Breast epithelium (tissue), 4 donors: ENCODE measurements around the gene FANCD2. TPM values are rescaled to one million over a fixed set of nuclear protein-coding genes. Genes with fewer than 3 reads are reported as not detected.

ENCODE experiments used
- DNase-seq, 2 donors: peaks; one replicate each; pipeline ENCODE4 v3.0.0-alpha.2; 2019; ENCODE audit warnings: low spot score in 2 of 2
- H3K27ac ChIP-seq, 2 donors: fragments of 200-600 bp; sonication (generic) in 1 of 2; one replicate each; pipeline ENCODE4 v1.5.1; 2016 to 2019; ENCODE audit warnings: mild to moderate bottlenecking in 1 of 2
- H3K27me3 ChIP-seq, 2 donors: fragments of 200-600 bp; sonication (generic) in 1 of 2; one replicate each; pipeline versions ENCODE4 v1.5.1 to v1.6.0; 2017 to 2019; ENCODE audit warnings: control low read depth in 1 of 2, mild to moderate bottlenecking in 1 of 2
- H3K36me3 ChIP-seq: fragments of 200-600 bp; one replicate; pipeline ENCODE4 v1.5.1; 2019
- H3K4me1 ChIP-seq, 2 donors: fragments of 200-600 bp; sonication (generic); one replicate each; pipeline ENCODE4 v1.5.1; 2016 to 2019; ENCODE audit warnings: control low read depth in 1 of 2
- H3K4me3 ChIP-seq, 3 donors: fragments of 200-600 bp; sonication (generic); 1 replicate in 2 of 3; 2 replicates in 1 of 3; pipeline ENCODE4 v1.5.1; 2016 to 2019; ENCODE audit warnings: mild to moderate bottlenecking in 3 of 3, moderate library complexity in 2 of 3
- H3K9me3 ChIP-seq, 2 donors: fragments of 200-600 bp; sonication (generic) in 1 of 2; one replicate each; pipeline ENCODE4 v1.5.1; 2016 to 2019; ENCODE audit warnings: control low read depth in 1 of 2
- CTCF ChIP-seq, 3 donors: fragments of 450-650 bp; IDR thresholded peaks; one replicate each; pipeline ENCODE4 v1.5.1; 2016 to 2017; ENCODE audit warnings: antibody characterized with exemption in 3 of 3, mild to moderate bottlenecking in 3 of 3, moderate library complexity in 3 of 3
- POLR2A ChIP-seq: fragments of 450-650 bp; IDR thresholded peaks from one replicate; pipeline ENCODE4 v1.6.1; 2016; ENCODE audit warnings: antibody characterized with exemption, mild to moderate bottlenecking, moderate library complexity
- POLR2AphosphoS5 ChIP-seq, 3 donors: sonication (generic); formaldehyde crosslinking; IDR thresholded peaks; one replicate each; pipeline ENCODE4 v1.6.1; 2017; ENCODE audit warnings: antibody characterized with exemption in 3 of 3
- intact Hi-C: fragments of 100-400 bp; cut with DNase I; formaldehyde crosslinking; loops from one replicate; pipeline ENCODE4 v1.15.1; 2023; ENCODE audit warnings: low total_unique reads
- total RNA-seq, 3 donors: library from RNA; depleted of rRNA; stranded (reverse); fragments of >200 nt; gene quantifications; one replicate each; pipeline ENCODE4 v1.1.0, GENCODE V29; 2016

Gene FANCD2
- total RNA-seq, 3 donors from 2014 or later = 3.7 to 12.9 (median 6.2) TPM

GRCh38 chr3:10140996-10141546, 114.8 kb downstream of the FANCD2 start:
- intact Hi-C loops = no loop called here
- DNase-seq = no peak

GRCh38 chr3:10142707-10143560, 116.7 kb downstream of the FANCD2 start:
- H3K4me1 ChIP-seq = peaks cover 4% of the 10 kb centered on the region in 2 donors
- intact Hi-C loops = no loop called here
- DNase-seq = no peak
- H3K27ac ChIP-seq = peak overlapping the region in 1 of 2 donors; percentile 94
- H3K4me3 ChIP-seq = peak overlapping the region; percentile 64 to 93 (median 83)
- H3K9me3 ChIP-seq = no peaks in the 10 kb centered on the region
- TF ChIP-seq CTCF (IDR thresholded peaks at IDR 0.05) (no peak), POLR2A (no peak), POLR2AphosphoS5 (IDR thresholded peaks at IDR 0.05) (no peak)
- H3K27me3 ChIP-seq = no peaks in the 10 kb centered on the region
- H3K36me3 ChIP-seq = no peaks in the 10 kb centered on the region

More at GRCh38 chr3:10140996-10141546, 114.8 kb downstream of the FANCD2 start:
- H3K4me1 ChIP-seq = peaks cover 4% of the 10 kb centered on the region in 2 donors
- H3K4me3 ChIP-seq = peak overlapping the region; percentile 64 to 93 (median 83)
- H3K27ac ChIP-seq = peak overlapping the region in 1 of 2 donors; percentile 87
- TF ChIP-seq POLR2AphosphoS5 (IDR thresholded peaks at IDR 0.05) = no peak
- no peak for TF ChIP-seq POLR2A
- TF ChIP-seq CTCF (IDR thresholded peaks at IDR 0.05) = no peak
- H3K27me3 ChIP-seq = no peaks in the 10 kb centered on the region
- no peaks in the 10 kb centered on the region for H3K36me3 ChIP-seq
- no peaks in the 10 kb centered on the region for H3K9me3 ChIP-seq

- Histone ChIP-seq H3K36me3 (peaks cover 6% of the 10 kb centered on the region), H3K9me3 (no peaks in the 10 kb centered on the region), H3K27ac (no peak overlapping the region), H3K4me1 (peaks cover 4% of the 10 kb centered on the region in 2 donors), H3K4me3 (no peak overlapping the region), H3K27me3 (no peaks in the 10 kb centered on the region)
- no peak for TF ChIP-seq CTCF (IDR thresholded peaks at IDR 0.05)
- TF ChIP-seq POLR2A = no peak
- TF ChIP-seq POLR2AphosphoS5 (IDR thresholded peaks at IDR 0.05) = no peak
- intact Hi-C loops = no loop called here
- DNase-seq = no peak
Measured at GRCh38 chr3:10145685-10146084, 119.4 kb downstream of the FANCD2 start.

GRCh38 chr3:10149226-10149625, 123.0 kb downstream of the FANCD2 start:
- no peak for DNase-seq
- TF ChIP-seq CTCF (IDR thresholded peaks at IDR 0.05) (no peak), POLR2AphosphoS5 (IDR thresholded peaks at IDR 0.05) (no peak), POLR2A (no peak)
- Histone ChIP-seq H3K4me1 (no peaks in the 10 kb centered on the region), H3K9me3 (no peaks in the 10 kb centered on the region), H3K36me3 (peaks cover 6% of the 10 kb centered on the region), H3K27ac (no peak overlapping the region), H3K27me3 (no peaks in the 10 kb centered on the region), H3K4me3 (no peak overlapping the region)
- intact Hi-C loops = no loop called here

GRCh38 chr3:10150987-10151386, 124.8 kb downstream of the FANCD2 start:
- no peak for DNase-seq
- TF ChIP-seq CTCF (IDR thresholded peaks at IDR 0.05) (no peak), POLR2AphosphoS5 (IDR thresholded peaks at IDR 0.05) (no peak), POLR2A (no peak)
- H3K4me3 ChIP-seq = no peak overlapping the region
- H3K4me1 ChIP-seq = no peaks in the 10 kb centered on the region
- peaks cover 6% of the 10 kb centered on the region for H3K36me3 ChIP-seq
- H3K9me3 ChIP-seq = no peaks in the 10 kb centered on the region
- no peak overlapping the region for H3K27ac ChIP-seq
- intact Hi-C loops = no loop called here
- H3K27me3 ChIP-seq = no peaks in the 10 kb centered on the region
